HG02798 (cell line): ENCODE measurements around the gene SOCS7.

ENCODE experiments used
- ATAC-seq: cut with Tn5 transposase; IDR thresholded peaks from one replicate; pipeline ENCODE4 v1.9.1; 2021; ENCODE audit warnings: mild to moderate bottlenecking; ENCODE audit not compliant: unreplicated experiment, poor library complexity

The SOCS7 gene

GRCh38 chr17:38418062-38418692 is 66.5 kb downstream of the SOCS7 start:
- no peak for ATAC-seq

DNA sequence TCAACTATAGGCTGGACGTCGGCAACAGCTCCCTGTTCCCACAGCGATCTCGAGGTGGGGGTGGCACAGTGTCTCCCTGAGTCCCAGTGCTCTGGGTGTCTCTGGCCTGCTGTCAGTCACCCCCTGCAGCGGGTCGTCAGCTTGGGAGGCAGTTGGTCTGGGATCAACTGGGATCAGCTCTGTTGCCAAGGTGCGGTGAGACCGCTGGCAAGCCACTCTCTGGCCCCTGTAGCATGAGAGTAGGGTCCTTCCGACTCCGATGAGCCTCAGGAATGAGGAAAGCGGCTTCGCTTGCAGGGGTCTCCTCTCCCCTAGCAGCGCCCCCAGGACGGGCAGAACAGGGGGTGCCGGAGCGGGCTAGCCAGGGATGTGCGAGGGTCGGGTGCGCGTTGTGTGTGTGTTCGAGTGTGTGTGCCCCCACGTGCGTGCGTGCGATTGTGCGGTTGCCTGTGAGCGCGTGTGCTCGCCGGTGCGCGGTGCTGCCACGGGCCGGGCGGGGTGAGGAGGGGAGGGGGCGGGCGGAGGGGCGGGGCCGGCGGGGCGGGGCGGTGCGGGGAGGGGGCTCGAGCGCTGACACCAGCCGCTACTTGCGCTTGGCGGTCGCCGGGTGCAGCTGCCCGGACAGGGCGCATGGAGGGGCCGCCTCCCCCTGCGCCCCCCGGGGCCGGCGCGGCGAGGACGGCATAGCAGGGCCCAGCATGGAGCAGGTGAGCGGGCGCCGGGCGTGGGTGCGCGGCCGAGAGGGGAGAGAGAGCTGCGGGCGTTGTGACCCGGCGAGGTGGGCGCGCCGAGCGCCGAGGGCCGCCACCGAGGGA is 67.3 kb downstream of the SOCS7 start:
- no peak for ATAC-seq

DNA sequence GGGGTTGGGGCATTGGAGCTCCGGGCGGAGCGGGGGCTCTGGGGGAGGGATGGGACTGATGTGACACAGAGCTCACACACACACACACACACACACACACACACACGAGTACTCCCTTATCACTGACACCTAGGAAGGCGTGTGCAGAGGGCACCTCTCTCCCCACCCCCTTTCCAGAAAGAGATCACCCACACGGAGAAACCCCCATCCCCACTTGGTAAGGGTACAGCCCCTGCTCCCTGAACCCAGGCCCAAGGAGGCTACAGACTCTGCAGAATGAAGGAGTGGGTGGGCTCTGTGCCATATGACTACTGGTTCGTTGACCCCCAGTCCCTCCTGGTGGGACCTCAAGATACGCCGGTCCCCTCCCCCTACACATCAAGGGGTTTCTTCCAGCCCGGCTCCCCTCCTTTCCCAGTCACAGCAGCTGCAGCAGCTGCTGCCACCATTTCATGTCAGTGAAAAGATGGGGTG is 67.9 kb downstream of the SOCS7 start:
- ATAC-seq: no peak

- no peak for ATAC-seq
These were observed 68.9 kb downstream of the SOCS7 start for GRCh38 chr17:38420518-38420917.

DNA sequence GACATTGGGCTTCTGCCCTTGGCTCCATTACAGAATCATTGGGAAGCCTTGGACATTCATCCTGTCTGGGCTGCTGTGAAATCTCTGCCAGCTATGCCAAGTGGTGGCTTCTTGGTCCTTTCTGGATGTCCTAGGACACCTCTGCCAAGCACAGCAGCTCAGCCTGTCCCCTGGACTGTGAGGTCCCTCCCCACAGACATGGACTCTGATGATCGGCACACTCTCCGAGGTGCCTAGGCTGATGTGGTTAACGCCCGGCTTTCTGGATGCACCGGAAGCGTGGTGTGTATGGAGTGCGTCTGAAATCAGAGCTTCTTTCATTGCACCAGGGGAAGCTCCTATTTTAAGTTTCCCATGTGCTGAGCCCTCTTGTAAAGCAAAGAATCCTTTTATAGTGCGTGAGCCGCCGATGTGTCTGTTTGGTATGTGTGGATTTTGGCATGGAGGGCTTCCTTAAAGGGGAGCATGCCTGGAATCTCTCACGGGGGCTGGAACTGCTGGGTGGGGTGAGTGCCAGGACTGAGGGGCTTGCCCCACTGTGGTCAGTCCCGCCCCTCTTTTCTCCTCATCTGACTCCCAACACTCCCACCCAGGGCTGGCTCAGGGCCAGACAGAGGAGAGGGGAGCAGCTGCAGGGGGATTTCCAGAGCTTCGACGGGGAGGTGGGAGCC is 69.7 kb downstream of the SOCS7 start:
- ATAC-seq: no peak

DNA sequence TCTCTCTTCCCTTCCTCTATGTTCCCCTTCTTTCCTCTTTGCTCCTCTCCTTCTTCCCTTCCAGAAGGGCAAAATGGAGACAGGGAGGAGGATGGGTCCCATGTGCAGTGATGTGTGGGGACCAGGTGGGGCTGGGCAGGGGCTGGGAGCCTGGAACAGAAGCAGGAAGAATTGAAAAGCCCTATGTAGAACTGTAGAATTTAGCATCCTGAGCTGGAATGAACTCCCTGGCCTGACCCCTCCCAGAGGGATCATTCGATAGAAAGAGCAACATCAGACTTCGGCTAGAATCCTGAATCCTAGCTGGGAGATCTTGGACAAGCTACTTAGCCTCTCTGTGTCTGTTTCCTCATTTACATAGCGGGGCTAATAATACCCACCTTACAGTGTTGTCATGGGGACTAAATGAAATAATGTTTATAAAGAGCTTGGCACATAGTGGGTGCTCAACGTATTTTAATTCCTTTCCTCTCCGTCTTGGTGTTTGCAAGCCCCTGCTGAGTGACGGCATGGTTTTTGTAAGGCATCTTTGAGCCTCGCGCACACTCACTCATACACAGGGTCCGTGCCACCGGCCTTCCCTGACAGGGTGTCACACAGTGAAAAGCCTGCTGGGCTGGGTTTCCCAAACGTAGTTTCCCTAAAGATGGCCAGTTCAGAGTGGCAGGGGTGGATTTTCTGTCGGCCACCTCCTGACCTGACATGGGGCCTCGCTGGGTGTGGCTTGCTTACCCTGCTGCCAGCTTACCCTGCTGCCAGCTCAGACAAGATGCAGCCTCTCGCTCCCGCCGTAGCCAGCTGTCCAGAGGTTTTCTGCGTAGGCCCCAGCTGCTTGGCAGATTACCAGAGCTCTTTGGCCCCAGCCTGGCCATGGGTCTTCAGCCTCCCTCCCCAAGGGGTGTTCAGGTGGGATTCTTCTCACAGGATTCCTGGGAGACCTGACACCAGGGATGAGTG is 70.5 kb downstream of the SOCS7 start:
- ATAC-seq: no peak

DNA sequence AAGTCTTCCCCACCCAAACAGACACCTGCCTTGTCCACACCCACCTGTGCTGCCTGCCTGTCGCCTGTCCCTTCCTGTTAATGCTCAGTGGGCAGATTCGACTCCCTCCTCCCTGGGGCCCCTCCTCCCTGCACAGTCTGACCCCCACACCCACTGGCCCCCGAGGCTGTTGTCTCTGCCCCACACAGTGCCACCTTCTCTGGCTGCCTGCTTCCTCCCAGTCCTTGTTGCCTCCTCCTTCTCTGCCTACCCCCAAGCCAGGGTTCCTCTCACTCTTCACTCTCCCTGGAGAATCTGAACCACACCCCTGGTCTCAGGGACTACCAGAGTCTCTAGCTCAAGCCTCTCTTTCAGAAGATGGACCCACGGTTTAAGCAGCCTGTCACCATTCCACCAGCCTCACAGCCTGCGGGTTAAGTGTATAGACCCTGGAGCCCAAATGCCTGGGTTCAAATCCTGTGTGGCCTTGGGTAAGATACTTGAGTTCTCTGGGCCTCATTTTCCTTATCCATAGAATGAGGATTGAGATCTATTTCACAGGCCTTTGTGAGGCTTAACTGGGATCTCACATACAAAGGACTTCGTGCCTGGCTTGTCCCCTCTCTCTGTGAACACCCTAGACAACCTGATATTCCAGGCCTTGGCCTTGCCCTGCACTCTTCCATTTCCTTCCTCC is 72.8 kb downstream of the SOCS7 start:
- no peak for ATAC-seq

GRCh38 chr17:38425031-38425430 is 73.4 kb downstream of the SOCS7 start:
- no peak for ATAC-seq

DNA sequence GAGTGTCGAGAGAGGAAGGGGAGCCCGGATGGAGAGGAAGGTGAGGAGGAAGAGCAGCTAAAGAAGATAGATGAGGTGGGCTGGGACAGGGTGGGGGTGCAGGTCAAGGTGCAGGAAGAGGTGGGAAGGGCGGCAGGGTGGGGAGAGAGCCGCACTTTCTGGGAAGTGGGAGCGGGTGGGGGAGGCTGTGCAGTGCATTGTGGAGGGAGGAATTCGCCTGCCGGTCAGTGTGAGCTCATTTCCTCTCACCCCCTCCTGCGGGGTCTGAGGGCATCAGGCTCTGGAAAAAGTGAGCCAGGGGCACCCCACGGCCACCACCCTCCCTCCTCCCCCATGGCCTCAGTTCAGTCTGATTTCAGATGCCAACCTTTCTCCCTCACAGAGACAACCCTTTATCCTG is 74.1 kb downstream of the SOCS7 start:
- no peak for ATAC-seq

DNA sequence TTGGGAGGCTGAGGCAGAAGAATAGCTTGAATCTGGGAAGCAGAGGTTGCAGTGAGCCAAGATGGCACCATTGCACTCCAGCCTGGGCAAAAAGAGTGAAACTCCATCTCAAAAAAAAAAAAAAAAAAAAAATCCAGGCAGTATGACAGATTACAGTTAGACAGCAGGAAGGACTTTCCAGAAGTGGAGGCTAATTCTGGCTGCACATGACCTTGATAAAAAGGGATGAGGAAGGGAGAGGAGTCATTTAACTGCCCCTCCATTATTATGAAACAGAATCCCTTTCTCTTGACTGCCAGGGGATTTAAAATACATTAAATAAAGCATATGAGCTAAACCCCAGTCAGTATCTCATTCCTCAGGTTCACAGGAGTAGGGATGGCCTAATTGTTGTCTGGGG is 74.8 kb downstream of the SOCS7 start:
- ATAC-seq: no peak

DNA sequence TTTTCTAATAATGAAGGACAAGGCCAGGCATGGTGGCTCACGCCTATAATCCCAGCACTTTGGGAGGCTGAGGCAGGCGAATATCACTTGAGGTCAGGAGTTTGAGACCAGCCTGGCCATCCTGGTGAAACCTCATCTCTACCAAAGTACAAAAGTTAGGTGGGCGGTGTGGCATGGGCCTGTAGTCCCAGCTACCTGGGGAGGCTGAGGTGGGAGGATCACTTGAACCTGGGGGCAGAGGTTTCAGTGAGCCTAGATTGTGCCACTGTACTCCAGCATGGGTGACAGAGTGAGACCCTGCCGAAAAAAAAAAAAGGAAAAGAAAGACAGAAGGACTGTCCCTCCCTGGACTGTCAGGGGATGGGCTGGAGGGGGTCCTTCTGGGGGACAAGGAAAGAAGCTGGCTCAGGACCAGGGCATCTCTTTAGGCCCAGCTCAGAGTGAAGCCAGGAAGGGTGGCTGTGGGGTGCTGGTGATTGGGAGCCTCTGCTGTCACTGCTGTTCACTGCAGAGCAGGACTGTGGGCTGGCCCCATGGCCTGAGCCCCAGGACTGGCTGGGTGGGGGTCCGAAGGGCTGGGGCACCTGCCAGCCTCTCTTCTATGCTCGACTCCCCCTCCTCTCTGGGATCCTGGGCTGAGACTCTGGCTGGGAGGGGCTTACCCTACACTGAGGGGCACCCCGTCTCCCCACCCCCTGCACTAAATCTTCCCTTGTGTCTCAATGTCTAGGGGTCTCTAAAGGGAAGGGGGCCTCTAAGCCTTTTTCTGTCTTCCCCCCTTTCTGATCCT is 75.7 kb downstream of the SOCS7 start:
- ATAC-seq: no peak

DNA sequence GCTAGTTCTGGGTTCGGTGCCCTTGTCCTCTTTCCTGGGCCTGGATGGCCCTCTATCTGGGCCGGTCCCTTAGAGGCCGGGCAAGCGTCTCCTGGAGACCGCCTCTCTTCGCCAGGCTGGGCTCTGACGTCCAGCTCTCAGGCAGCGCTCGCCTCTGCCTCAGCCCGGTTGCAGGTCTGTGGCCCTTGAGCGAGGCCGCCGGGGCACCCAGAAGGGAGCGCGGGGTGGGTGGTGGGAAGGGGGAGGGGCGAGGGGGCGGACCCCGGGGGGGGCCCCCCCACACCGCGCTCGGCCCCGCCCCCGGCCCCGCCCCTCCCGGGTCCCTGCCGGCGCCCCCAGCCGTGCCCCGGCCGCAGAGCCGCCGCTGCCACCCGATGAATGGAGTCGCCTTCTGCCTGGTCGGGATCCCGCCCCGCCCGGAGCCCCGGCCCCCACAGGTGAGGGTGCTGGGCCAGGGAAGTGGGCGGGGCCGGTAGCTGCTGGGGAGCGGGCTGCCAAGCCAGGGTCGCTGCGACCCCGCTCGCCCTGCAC is 76.5 kb downstream of the SOCS7 start, which contains the start of gene ARHGAP23:
Gene ARHGAP23, plus strand, starts transcription at position 353 of the 531 bp plus-strand sequence. Its CDS starts 22 bp downstream, at position 375.
- ATAC-seq: peak; percentile 45

DNA sequence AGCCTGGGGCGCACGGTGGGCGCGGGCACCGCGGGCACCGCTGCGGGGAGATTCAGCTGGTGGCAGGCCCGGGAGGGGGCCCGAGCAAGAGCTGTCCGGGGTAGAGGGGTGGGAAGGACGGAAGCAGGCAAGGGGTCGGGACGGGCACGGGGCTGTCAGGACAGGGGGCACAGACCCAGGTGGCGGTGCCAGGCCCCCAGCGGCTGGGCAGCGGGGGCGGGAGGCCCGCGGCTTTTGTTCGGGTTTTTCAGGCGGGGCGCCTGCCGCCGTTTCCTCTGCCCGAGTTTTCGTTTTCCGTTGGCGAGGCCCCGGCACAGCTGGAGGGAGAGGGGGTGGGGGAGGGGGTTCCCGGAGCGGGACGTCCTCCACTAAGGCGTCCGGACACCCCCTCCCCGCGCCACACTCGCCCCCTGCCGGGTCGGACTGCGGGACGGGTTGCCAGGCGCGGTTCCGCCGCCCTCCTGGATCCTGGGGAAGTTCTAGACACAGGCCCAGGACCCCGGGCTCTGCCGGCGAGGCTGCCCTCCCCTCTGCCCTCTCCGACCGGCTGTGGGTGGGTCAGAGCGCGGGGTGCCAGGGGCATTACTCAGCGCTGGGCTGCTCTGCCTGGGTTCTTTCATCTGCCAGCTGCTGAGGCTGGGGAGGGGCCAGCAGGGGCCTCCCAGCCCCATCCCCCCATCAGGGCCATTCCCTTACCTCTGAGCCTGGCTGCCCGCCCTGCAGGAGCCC is 77.2 kb downstream of the SOCS7 start:
- ATAC-seq: peak; percentile 25

DNA sequence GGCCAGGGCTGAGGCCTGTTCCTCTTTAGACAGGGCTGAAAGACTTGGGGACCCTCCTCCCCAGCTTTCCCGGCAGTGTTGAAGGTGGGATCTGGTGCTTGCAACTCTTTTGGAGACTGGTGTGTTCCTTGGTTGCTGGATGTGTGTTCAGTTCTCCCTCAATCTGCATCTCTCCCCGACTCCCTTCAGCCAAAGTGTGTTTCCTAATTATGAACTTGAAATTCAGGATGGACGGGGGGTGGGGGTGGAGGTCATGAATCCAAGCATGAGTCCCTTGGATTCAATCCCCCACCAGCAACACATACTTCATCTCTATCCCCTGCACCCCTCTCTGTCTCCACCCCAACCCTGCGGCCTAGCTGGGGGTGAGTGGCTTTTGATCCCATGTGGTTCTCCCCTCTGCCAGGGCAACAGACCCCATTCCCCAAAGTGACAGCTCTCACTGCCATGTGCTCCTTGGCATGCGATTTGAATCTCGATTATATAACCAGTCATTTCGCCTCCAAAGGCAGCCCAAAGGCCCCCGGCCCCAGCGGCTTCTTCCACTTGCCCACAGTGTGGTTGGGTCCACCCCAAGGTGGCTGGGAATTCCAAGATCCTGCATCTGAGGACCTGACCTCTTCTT is 77.9 kb downstream of the SOCS7 start:
- ATAC-seq: no peak

- ATAC-seq: no peak
These were observed 78.7 kb downstream of the SOCS7 start for GRCh38 chr17:38430316-38430715.

GRCh38 chr17:38430822-38431221 is 79.2 kb downstream of the SOCS7 start:
- ATAC-seq: no peak

DNA sequence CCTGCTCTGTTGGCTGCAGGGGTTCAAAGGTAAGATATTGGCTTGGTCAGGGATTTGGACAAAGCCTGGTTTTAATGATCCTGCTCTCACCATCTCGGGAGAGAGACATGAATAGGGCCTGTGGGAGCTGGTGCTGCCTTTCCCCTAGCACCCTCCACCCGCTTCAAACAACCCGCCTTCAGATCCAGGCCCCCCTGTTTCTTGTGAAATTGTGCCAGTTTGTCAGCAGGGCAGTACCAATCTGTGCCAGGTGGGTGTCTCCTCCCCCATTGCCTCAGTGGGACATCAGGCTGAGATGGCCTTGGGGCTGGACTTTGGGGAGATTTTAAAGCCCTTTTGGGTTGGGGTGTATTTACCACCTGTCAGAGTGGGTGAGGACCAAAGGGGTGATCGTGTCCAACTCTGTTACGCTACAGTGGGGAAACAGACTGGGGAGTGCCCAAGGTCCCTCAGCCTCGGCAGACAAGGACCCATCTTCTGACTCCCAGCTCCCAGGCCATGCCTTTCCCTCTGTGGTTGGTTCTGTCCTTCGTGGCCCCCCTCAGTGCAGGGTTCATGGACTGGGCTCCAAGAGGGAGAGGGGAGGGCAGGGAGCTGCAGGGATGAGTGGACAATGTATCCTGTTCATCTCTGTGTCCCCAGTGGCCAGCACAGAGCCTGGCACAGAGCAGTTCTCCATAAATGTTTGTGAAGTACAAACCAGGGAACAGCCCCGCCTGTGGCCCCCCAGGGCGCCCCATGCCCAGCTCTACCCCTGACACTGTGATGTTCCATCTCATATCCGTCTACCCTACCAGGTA is 79.9 kb downstream of the SOCS7 start:
- ATAC-seq: no peak
